GM18867 (cell line): ENCODE data around the gene BET1L.
"Not testable (repeated sequence)": the region's sequence is repeated elsewhere in the genome, so short reads cannot be mapped to it uniquely, and the experiment has no call there.

Source experiments
- ATAC-seq: cut with Tn5 transposase; IDR thresholded peaks from one replicate; pipeline ENCODE4 v1.9.1; 2021; ENCODE audit warnings: mild to moderate bottlenecking, moderate library complexity; ENCODE audit not compliant: unreplicated experiment

The BET1L gene

DNA sequence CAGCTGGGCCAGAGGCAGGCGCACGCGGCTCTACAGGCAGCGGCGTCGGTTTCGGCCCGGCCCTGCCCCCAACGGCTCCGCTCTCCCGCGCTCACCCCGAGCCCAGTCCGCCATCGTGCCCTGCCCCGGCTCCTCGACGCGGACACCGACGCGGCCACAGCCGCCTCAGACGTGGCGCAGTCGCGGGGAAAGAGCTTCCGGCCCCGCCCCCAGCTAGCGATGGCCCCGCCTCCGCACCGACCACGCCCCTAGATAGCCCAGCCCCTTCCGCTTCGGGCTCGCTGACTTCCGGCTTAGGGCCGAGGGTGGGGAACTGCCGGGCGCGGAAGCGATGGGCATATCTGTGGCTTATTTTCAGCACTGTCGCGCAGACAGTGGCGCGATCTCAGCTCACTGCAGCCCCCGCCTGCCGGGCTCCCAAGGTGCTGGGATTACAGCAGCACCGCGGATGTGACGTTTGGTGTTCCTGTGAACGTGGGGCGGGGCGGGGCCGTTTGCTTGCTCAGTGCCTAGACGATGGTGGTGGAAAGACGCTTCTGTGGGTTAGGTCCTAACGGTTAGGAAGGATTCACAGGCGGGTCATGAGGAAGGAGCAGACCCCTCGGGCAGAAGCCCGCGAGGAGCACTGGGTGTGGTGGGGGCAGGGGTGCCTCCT is at the start of gene BET1L, which contains the start of gene RIC8A:
Gene BET1L (minus strand): TSS at position 192 of the 655 bp plus-strand sequence. CDS start 78 bp downstream, at position 114.
Gene RIC8A (plus strand): TSS at position 501 of the 655 bp plus-strand sequence. CDS start 1,147 bp downstream, outside the sequence.
- peak; percentile 81 for ATAC-seq

- ATAC-seq, result no peak
These were observed 48.6 kb upstream of the BET1L start for GRCh38 chr11:255816-256215.

DNA sequence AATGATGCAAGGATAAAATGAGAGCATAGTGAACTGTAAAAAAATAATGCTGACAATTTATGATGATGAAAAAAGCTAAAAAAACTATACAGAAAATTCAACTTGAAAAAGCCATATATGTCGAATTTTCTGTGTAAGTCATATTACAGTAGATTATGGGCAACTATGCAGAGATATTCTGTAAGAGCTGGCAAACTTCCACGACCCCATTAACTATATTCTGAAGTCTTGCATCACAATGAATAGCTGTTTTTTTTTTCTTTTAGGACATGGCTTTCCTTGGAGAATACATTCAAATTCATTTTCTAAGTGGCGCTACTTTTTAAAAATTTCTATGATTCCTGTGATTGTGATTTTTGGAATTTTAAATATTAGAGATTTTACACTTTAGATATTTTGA is 48.0 kb upstream of the BET1L start:
- no peak for ATAC-seq

DNA sequence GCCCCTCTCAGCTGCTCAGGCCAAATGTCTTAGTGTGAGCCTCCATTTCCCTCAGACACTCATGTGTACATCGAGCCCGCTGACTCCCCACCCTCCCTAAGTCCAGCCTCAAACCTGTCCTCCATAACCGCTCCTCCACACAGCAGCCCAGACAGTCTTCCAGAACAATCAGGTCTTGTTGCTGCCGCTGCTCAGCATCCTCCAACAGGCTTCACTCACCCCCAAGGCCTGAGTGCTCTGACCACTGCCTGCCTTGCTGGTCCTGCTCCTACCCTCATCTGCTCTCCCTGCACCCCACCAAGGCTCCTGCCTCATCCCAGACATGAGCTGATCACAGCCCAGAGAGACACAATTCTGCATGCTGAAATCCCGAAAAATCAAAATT is 46.7 kb upstream of the BET1L start:
- ATAC-seq, result no peak

GRCh38 chr11:253160-253885 is 46.1 kb upstream of the BET1L start:
- no peak for ATAC-seq

DNA sequence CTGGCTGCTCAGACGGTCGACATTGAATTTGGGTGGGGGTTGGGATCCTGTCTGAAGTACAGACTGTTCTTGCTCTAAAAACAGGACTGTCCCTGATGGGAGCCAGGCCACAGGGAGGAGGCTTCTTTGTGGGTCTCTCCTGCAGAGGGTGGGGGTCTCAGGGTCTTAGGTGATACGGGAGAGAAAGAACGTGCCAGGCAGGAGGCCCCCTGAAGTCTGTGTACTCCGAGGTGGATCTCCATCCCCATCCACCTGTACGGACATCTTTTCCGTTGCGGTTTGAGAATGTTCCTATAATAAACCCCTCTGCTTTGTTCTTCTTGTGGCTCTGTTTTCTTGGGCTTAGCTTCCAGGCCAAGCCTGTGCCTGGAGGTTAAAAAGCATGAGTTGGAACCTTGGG is 45.5 kb upstream of the BET1L start:
- ATAC-seq, result no peak

DNA sequence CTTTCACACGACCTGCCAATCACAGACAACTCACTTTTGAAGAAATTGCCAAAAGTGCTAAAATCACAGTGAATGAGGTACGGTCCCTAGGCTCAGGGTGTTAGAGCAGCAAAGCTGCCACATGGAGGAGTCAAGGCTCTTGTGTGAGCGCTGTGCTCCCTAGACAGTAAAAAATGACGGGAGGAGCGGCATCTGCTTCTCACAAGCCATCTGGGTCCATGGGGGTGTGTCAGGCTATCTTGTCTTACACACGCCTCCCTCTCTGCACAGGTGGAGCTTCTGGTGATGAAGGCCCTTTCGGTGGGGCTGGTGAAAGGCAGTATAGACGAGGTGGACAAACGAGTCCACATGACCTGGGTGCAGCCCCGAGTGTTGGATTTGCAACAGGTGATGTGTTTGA is 44.4 kb upstream of the BET1L start:
- ATAC-seq, result no peak

- ATAC-seq, result no peak
These were observed 43.6 kb upstream of the BET1L start for GRCh38 chr11:250740-251299.

DNA sequence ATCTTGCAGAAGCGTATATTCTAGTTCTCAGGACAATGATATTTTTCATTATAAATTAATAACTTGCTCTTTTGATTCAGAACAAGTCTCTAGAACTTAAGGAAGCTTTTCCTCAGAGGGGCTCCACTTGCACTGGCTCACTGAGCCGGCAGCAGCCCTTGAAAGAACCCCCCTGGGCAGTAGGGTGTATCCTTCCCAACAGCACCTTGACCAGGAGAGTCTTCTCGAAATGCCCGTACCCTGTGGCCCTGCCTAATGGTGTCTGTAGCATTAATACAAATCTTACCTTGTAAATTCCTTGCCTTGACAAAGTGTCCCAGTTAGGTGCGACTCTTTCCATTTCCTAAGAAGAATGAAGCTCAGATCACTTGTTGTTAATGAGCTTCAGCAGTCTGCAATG is 43.1 kb upstream of the BET1L start:
- ATAC-seq, result no peak

DNA sequence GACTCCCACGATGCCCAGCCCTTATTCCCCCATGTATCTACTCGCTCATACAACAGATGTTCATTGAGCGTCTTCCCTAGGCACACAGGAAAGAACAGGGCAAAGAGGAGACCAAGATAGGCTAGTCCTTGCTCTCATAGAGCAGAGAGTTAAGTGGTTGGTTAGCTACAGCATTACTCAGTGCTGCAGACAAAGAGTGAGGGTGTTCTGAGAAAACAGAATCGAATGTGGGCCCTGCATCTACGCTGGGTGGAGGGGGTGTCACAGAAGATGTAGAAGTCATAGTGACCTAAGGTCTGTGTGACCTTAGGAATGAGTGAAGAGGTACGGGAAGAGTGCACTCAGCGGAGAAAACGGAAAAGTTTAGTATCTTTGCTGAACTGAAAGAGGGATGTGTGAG is 41.9 kb upstream of the BET1L start:
- ATAC-seq, result no peak

GRCh38 chr11:244376-244775 is 37.2 kb upstream of the BET1L start:
- no peak for ATAC-seq

DNA sequence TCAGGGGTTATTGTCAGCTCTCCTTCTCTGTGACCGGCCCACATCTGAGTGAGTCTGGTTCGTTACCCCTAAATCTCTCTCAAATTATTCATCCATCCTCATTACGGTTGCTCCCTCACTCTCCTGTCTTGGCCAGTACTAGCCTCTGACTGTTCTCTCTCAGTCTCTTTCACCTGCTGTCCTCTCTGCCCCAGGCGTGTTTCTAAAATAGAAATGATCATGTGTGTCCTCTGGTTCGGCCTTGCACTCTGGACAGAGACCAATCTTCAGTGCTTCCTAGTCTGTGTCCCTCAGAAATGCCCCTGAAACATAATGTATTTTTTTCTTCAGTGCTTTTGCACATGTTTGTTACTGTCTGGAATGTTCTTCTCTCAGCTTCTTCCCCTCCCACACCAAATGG is 34.4 kb upstream of the BET1L start:
- no peak for ATAC-seq

DNA sequence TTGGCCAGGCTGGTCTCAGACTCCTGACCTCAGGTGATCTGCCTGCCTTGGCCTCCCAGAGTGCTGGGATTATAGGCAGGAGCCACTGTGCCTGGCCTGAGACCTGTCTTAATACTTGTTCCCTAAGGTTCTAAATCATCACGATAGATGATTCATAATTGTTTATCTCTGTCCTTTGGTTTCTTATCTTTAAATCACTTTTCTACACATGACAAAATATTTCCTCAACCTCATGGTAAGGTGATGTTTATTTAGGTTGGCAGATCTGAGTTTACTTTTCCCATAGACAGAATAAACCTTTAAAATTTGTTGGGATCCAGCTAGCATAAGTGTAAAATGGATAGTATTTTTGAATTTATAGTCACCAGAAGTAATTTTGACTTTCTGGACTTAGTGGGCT is 33.1 kb upstream of the BET1L start:
- no peak for ATAC-seq

GRCh38 chr11:238346-238745 is 31.1 kb upstream of the BET1L start:
- not testable (repeated sequence) for ATAC-seq

- peak; percentile 78 for ATAC-seq
These were observed 29.9 kb upstream of the BET1L start, which contains the start of gene PSMD13 for GRCh38 chr11:236774-237767. PSMD13 (plus strand) TSS chr11:236976; CDS start chr11:237050, 74 bp downstream.

- ATAC-seq, result peak; percentile 74
These were observed 29.0 kb upstream of the BET1L start, which contains the start of gene SIRT3 for GRCh38 chr11:235997-236773. SIRT3 (minus strand) TSS chr11:236342; CDS start chr11:236328, 14 bp downstream.

DNA sequence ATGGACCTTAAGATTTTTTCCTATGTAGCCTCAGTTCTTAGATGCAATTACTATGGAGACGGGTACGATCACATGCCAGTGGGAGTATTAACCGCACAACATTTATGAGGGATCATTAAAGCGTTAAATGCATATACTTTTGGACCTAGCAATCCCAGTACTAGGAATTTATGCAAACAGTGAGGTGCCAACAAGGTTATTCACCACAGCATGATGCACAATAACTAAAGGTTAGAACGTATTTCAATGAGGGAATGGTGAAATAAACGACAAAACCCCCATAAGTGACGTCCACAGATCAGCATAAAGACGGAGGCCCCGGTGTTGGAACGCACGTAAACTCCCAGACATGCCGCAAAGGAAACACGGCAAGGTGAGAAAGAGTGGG is 28.4 kb upstream of the BET1L start:
- no peak for ATAC-seq

- no peak for ATAC-seq
These were observed 28.0 kb upstream of the BET1L start for GRCh38 chr11:235180-235579.

DNA sequence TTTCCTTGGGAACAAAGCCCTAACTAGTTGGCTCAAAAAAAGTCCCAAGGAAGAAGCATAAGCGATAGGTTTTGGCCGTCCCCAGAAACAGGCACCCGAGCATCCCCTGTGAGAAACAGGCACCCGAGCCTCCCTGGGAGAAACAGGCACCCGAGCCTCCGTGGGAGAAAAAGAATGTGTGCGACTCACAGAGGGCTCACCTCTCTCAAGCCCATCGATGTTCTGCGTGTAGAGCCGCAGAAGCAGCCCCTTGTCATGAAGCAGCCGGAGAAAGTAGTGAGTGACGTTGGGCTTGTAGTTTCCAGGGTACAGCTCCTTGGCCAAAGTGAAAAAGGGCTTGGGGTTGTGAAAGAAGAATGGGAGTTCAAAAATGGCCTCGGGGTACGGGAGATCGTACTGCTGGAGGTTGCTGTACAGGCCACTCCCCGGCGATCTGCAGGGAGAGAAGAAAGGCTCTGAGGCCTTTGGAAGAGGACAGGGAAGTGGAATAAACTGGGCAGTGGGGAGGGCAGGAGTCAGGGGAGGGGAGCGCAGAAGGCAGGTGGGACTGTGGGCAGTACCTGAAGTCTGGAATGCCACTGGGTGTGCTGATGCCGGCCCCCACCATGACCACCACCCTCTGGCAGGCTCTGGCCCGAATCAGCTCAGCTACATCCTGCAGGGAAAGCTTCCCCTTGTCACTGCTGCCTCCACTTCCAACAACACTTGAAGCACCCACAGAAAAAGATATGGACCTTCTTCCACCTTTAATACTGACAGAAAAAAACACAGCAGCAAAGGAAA is 25.8 kb upstream of the BET1L start:
- no peak for ATAC-seq
